H9 (cell line): ENCODE measurements around the gene RERG. TPM values are rescaled to one million over a fixed set of nuclear protein-coding genes. Genes with fewer than 3 reads are reported as not detected.

Source experiments
- DNase-seq: peaks from one replicate; pipeline ENCODE4 v3.0.0-alpha.2; 2017
- H2AFZ ChIP-seq: one replicate; pipeline ENCODE4 v1.6.1; 2013; ENCODE audit warnings: mild to moderate bottlenecking, low read length, control low read depth, moderate library complexity
- H2AK5ac ChIP-seq: 2 replicates; pipeline ENCODE4 v1.6.1; 2013; ENCODE audit warnings: low read length, control low read depth, mixed read lengths; ENCODE audit not compliant: insufficient read length
- H2BK120ac ChIP-seq: one replicate; pipeline ENCODE4 v1.6.1; 2013; ENCODE audit warnings: low read depth, mild to moderate bottlenecking, low read length, control low read depth, inconsistent platforms; ENCODE audit not compliant: poor library complexity, severe bottlenecking
- H2BK12ac ChIP-seq: 2 replicates; pipeline ENCODE4 v1.6.1; 2013; ENCODE audit warnings: low read length, control low read depth, mixed read lengths, low read depth; ENCODE audit not compliant: insufficient read length
- H2BK15ac ChIP-seq: 2 replicates; pipeline ENCODE4 v1.6.1; 2013; ENCODE audit warnings: low read depth, low read length, control low read depth
- H2BK20ac ChIP-seq: one replicate; pipeline ENCODE4 v1.6.1; 2013; ENCODE audit warnings: low read depth, mild to moderate bottlenecking, low read length, control low read depth, inconsistent platforms; ENCODE audit not compliant: poor library complexity, severe bottlenecking
- H2BK5ac ChIP-seq: 2 replicates; pipeline ENCODE4 v1.6.1; 2013; ENCODE audit warnings: low read length, control low read depth, mixed read lengths; ENCODE audit not compliant: insufficient read length
- H3K14ac ChIP-seq: 2 replicates; pipeline ENCODE4 v1.6.1; 2013; ENCODE audit warnings: low read length, control low read depth; ENCODE audit not compliant: insufficient read depth
- H3K18ac ChIP-seq: 2 replicates; pipeline ENCODE4 v1.6.1; 2013; ENCODE audit warnings: low read depth, mild to moderate bottlenecking, mixed read lengths, low read length, control low read depth; ENCODE audit not compliant: insufficient read length
- H3K23ac ChIP-seq: 2 replicates; pipeline ENCODE4 v1.6.1; 2013; ENCODE audit warnings: low read length, control low read depth, mixed read lengths, low read depth; ENCODE audit not compliant: insufficient read length
- H3K23me2 ChIP-seq: 2 replicates; pipeline ENCODE4 v1.6.1; 2013; ENCODE audit warnings: low read depth, mild to moderate bottlenecking, mixed read lengths, low read length, control low read depth; ENCODE audit not compliant: insufficient read length, poor library complexity, severe bottlenecking
- H3K27ac ChIP-seq: 2 replicates; pipeline ENCODE4 v1.5.1; 2013; ENCODE audit warnings: low read length, control low read depth, mixed read lengths, low read depth; ENCODE audit not compliant: insufficient read length
- H3K27me3 ChIP-seq: 2 replicates; pipeline ENCODE4 v1.6.1; 2013; ENCODE audit warnings: low read length, control low read depth, inconsistent platforms; ENCODE audit not compliant: insufficient read depth
- H3K4ac ChIP-seq: 2 replicates; pipeline ENCODE4 v1.6.1; 2013; ENCODE audit warnings: low read depth, mild to moderate bottlenecking, control low read depth, inconsistent platforms, low read length, moderate library complexity
- H3K4me1 ChIP-seq: 2 replicates; pipeline ENCODE4 v1.6.1; 2013; ENCODE audit warnings: low read length, control low read depth, inconsistent platforms; ENCODE audit not compliant: insufficient read depth
- H3K4me2 ChIP-seq: 2 replicates; pipeline ENCODE4 v1.6.1; 2013; ENCODE audit warnings: low read length, control low read depth, mixed read lengths; ENCODE audit not compliant: insufficient read length, insufficient read depth
- H3K56ac ChIP-seq: 2 replicates; pipeline ENCODE4 v1.6.1; 2013; ENCODE audit warnings: low read depth, mild to moderate bottlenecking, mixed read lengths, low read length, control low read depth; ENCODE audit not compliant: insufficient read length
- H3K79me1 ChIP-seq: 2 replicates; pipeline ENCODE4 v1.6.1; 2013; ENCODE audit warnings: low read depth, mild to moderate bottlenecking, moderate library complexity, low read length, control low read depth, inconsistent platforms; ENCODE audit not compliant: insufficient read depth, poor library complexity, severe bottlenecking
- H3K79me2 ChIP-seq: 2 replicates; pipeline ENCODE4 v1.6.1; 2013; ENCODE audit warnings: low read length, control low read depth, inconsistent platforms; ENCODE audit not compliant: insufficient read depth
- H3K9ac ChIP-seq: 2 replicates; pipeline ENCODE4 v1.6.1; 2013; ENCODE audit warnings: low read length, control low read depth, mixed read lengths; ENCODE audit not compliant: insufficient read length; ENCODE audit errors: extremely low read depth
- H3K9me3 ChIP-seq: one replicate; pipeline ENCODE4 v1.6.1; 2013; ENCODE audit warnings: low read depth, low read length, inconsistent platforms; ENCODE audit not compliant: control insufficient read depth
- H3T11ph ChIP-seq: one replicate; pipeline ENCODE4 v1.6.1; 2013; ENCODE audit warnings: mild to moderate bottlenecking, low read length, control low read depth, inconsistent platforms
- H4K20me1 ChIP-seq: one replicate; pipeline ENCODE4 v1.6.1; 2013; ENCODE audit not compliant: control insufficient read depth, insufficient read length, insufficient read depth
- H4K5ac ChIP-seq: 2 replicates; pipeline ENCODE4 v1.6.1; 2013; ENCODE audit warnings: low read depth, mild to moderate bottlenecking, mixed read lengths, low read length, control low read depth; ENCODE audit not compliant: insufficient read length
- H4K8ac ChIP-seq: replicated peaks from 2 replicates; pipeline ENCODE4 v1.6.1; 2013; ENCODE audit warnings: low read length, control low read depth, mixed read lengths, low read depth; ENCODE audit not compliant: insufficient read length
- H4K91ac ChIP-seq: 2 replicates; pipeline ENCODE4 v1.6.1; 2013; ENCODE audit warnings: low read depth, mild to moderate bottlenecking, moderate library complexity, mixed read lengths, low read length, control low read depth; ENCODE audit not compliant: insufficient read length
- H3K27ac Mint-ChIP-seq, 3 experiments: 2 replicates in 2 of 3; 3 replicates in 1 of 3; pipeline ENCODE4 v1.8.0; 2020 to 2021; ENCODE audit warnings: mixed read lengths in 3 of 3, mild to moderate bottlenecking in 1 of 3, moderate library complexity in 1 of 3
- H3K27me3 Mint-ChIP-seq: 2 replicates; pipeline ENCODE4 v1.8.0; 2021; ENCODE audit warnings: low read depth, mild to moderate bottlenecking, moderate library complexity, mixed read lengths
- H3K36me3 Mint-ChIP-seq, 3 experiments: 2 replicates in 2 of 3; 3 replicates in 1 of 3; pipeline ENCODE4 v1.8.0; 2020 to 2021; ENCODE audit warnings: low read depth in 3 of 3, mixed read lengths in 3 of 3; ENCODE audit not compliant: insufficient read depth in 1 of 3
- H3K4me1 Mint-ChIP-seq, 2 experiments: 2 replicates each; pipeline ENCODE4 v1.8.0; 2020; ENCODE audit warnings: mixed read lengths in 2 of 2
- H3K4me3 Mint-ChIP-seq, 2 experiments: 2 replicates in 1 of 2; 3 replicates in 1 of 2; pipeline ENCODE4 v1.8.0; 2020 to 2021; ENCODE audit warnings: mild to moderate bottlenecking in 2 of 2, mixed read lengths in 2 of 2, moderate library complexity in 1 of 2
- H3K9me3 Mint-ChIP-seq, 2 experiments: 2 replicates in 1 of 2; 3 replicates in 1 of 2; pipeline ENCODE4 v1.8.0; 2020; ENCODE audit warnings: mild to moderate bottlenecking in 2 of 2, mixed read lengths in 2 of 2, moderate library complexity in 1 of 2
- WGBS: extraction: QIAGEN DNeasy Blood & Tissue Kit; methylation state at CpG from one replicate; pipeline ENCODE4 v1.1.7; 2013; ENCODE audit warnings: missing lambda C conversion rate, low lambda C conversion rate, mixed read lengths; ENCODE audit not compliant: insufficient read length; ENCODE audit errors: extremely low coverage; 5-methylcytosine and 5-hydroxymethylcytosine counted together
- total RNA-seq: library from RNA; stranded (reverse); gene quantifications from 2 replicates; pipeline ENCODE4 v1.2.1, GENCODE V29; 2021
- TF ChIP-seq, protein P1 (sequence below): fragments of 200-600 bp; sonication (generic); conservative IDR thresholded peaks from 3 replicates; pipeline ENCODE4 v1.8.0; 2021; ENCODE audit warnings: antibody characterized with exemption, mild to moderate bottlenecking

Gene RERG
- total RNA-seq, 1 experiment from 2014 or later, result not detected

GRCh38 chr12:15234508-15234907, 13.3 kb upstream of the RERG start:
- H3K4me2 ChIP-seq, result no peak overlapping the region
- no peak overlapping the region for H3K4ac ChIP-seq
- no peak overlapping the region for H3K9ac ChIP-seq
- H3K79me1 ChIP-seq, result no peaks in the 10 kb centered on the region
- H3K23ac ChIP-seq, result no peak overlapping the region
- H2AFZ ChIP-seq, result no peak overlapping the region
- no peak for DNase-seq
- Mint-ChIP-seq H3K27ac (no peak overlapping the region), H3K4me1 (no peaks in the 10 kb centered on the region), H3K27me3 (peaks cover 9% of the 10 kb centered on the region), H3K36me3 (no peaks in the 10 kb centered on the region), H3K9me3 (0 out of 5 replicates have a peak, but pooled peaks cover 0 to 2% of the 10 kb centered on the region in 2 experiments), H3K4me3 (no peak overlapping the region)
- no peak overlapping the region for H2BK15ac ChIP-seq
- no peak overlapping the region for H3K18ac ChIP-seq
- TF ChIP-seq, protein P1, sequence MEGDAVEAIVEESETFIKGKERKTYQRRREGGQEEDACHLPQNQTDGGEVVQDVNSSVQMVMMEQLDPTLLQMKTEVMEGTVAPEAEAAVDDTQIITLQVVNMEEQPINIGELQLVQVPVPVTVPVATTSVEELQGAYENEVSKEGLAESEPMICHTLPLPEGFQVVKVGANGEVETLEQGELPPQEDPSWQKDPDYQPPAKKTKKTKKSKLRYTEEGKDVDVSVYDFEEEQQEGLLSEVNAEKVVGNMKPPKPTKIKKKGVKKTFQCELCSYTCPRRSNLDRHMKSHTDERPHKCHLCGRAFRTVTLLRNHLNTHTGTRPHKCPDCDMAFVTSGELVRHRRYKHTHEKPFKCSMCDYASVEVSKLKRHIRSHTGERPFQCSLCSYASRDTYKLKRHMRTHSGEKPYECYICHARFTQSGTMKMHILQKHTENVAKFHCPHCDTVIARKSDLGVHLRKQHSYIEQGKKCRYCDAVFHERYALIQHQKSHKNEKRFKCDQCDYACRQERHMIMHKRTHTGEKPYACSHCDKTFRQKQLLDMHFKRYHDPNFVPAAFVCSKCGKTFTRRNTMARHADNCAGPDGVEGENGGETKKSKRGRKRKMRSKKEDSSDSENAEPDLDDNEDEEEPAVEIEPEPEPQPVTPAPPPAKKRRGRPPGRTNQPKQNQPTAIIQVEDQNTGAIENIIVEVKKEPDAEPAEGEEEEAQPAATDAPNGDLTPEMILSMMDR, result no peak
- H4K5ac ChIP-seq, result no peak overlapping the region
- H2BK5ac ChIP-seq, result no peak overlapping the region
- H2AK5ac ChIP-seq, result no peak overlapping the region
- H3K56ac ChIP-seq, result no peak overlapping the region
- H2BK12ac ChIP-seq, result no peak overlapping the region
- H4K91ac ChIP-seq, result no peak overlapping the region
- H3K79me2 ChIP-seq, result no peaks in the 10 kb centered on the region
- WGBS, result no CpG with 5 or more reads among the region's 4 CpGs
- no peak overlapping the region for H3K27ac ChIP-seq
- H3K4me1 ChIP-seq, result no peaks in the 10 kb centered on the region
- H4K20me1 ChIP-seq, result no peaks in the 10 kb centered on the region
- no peaks in the 10 kb centered on the region for H3K23me2 ChIP-seq
- no peak overlapping the region for H2BK20ac ChIP-seq
- H3K14ac ChIP-seq, result no peak overlapping the region
- no peak overlapping the region for H3T11ph ChIP-seq
- H3K9me3 ChIP-seq, result no peaks in the 10 kb centered on the region
- no peaks in the 10 kb centered on the region for H3K27me3 ChIP-seq
- no peak overlapping the region for H2BK120ac ChIP-seq
- no peak overlapping the region for H4K8ac ChIP-seq
